B cell (primary cell): ENCODE results near the gene N4BP2L1.

ENCODE experiments used
- EZH2 ChIP-seq: IDR thresholded peaks from 2 replicates; pipeline ENCODE4 v1.6.1; 2012; ENCODE audit warnings: borderline replicate concordance, low read depth, mild to moderate bottlenecking, moderate library complexity, low read length; ENCODE audit not compliant: insufficient read depth, poor library complexity, severe bottlenecking
- TF ChIP-seq, protein P1 (sequence below): fragments of 200-600 bp; IDR thresholded peaks from one replicate; pipeline ENCODE4 v1.8.0; 2022; ENCODE audit warnings: antibody characterized with exemption, mild to moderate bottlenecking

DNA sequence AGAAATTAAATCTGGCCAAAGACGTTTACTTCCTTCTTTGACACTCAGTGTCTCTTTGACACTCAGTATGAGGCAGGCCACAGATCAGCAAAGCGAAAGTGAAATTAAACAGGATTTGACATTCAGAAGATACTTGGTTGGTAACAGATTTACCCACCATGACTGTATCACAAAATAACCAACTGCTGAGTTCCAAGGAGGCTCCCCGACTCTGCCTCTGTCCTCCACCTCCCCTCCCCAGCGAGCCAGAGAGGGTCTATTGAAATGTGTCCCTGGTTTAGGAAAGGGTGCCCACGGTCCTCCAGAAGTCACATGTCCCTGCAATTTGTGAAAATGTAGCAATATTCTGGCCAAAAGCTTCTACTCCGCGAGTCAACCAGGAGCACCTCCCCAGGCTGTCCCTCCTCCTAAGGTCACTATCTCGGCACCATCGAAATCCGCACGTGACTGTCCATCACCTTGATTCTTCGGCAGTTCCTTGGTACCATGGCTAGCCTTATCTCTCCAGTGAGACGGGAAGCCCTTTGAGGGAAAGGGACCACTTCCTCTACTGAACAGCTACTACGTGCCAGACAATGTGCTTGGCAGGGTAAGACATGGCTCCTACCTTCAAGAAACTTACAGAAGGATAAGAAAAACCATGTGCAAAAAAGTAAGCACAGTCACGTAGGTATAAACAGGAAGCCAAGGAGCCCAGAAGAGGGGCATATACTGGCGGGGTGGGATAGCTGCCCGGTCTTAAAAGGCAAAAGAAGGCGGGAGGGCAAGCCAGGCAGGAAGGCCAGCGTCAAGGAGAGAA lies 1.5 kb downstream of the N4BP2L1 start:
- TF ChIP-seq, protein P1, sequence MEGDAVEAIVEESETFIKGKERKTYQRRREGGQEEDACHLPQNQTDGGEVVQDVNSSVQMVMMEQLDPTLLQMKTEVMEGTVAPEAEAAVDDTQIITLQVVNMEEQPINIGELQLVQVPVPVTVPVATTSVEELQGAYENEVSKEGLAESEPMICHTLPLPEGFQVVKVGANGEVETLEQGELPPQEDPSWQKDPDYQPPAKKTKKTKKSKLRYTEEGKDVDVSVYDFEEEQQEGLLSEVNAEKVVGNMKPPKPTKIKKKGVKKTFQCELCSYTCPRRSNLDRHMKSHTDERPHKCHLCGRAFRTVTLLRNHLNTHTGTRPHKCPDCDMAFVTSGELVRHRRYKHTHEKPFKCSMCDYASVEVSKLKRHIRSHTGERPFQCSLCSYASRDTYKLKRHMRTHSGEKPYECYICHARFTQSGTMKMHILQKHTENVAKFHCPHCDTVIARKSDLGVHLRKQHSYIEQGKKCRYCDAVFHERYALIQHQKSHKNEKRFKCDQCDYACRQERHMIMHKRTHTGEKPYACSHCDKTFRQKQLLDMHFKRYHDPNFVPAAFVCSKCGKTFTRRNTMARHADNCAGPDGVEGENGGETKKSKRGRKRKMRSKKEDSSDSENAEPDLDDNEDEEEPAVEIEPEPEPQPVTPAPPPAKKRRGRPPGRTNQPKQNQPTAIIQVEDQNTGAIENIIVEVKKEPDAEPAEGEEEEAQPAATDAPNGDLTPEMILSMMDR: no peak
- TF ChIP-seq EZH2: no peak
